HG03159 (cell line): Measurements from ENCODE around the gene BICDL2.

Experiments used
- ATAC-seq: cut with Tn5 transposase; IDR thresholded peaks from one replicate; pipeline ENCODE4 v1.9.1; 2021; ENCODE audit warnings: mild to moderate bottlenecking, moderate library complexity; ENCODE audit not compliant: unreplicated experiment

The BICDL2 gene

GRCh38 chr16:3013491-3013951 is 23.2 kb downstream of the BICDL2 start:
- no peak for ATAC-seq

GRCh38 chr16:3012828-3013420 is 23.8 kb downstream of the BICDL2 start, which contains the start of gene CLDN9:
Gene CLDN9, plus strand, starts transcription at chr16:3012923. Its CDS starts 440 bp downstream, at chr16:3013363.
- no peak for ATAC-seq

- no peak for ATAC-seq
Observed at GRCh38 chr16:3012246-3012645, 24.5 kb downstream of the BICDL2 start.

GRCh38 chr16:3010510-3010909 is 26.2 kb downstream of the BICDL2 start:
- no peak for ATAC-seq

GRCh38 chr16:3009568-3010390 is 27.0 kb downstream of the BICDL2 start:
- ATAC-seq: no peak

- no peak for ATAC-seq
Observed at GRCh38 chr16:3008690-3009037, 28.1 kb downstream of the BICDL2 start.

GRCh38 chr16:3007957-3008689 is 28.6 kb downstream of the BICDL2 start:
- no peak for ATAC-seq

GRCh38 chr16:3007059-3007956 is 29.4 kb downstream of the BICDL2 start:
- no peak for ATAC-seq

- no peak for ATAC-seq
Observed at GRCh38 chr16:3004781-3005284, 31.9 kb downstream of the BICDL2 start.

- peak; percentile 9 for ATAC-seq
Observed at GRCh38 chr16:3004319-3004718, 32.4 kb downstream of the BICDL2 start.

GRCh38 chr16:3003582-3004270 is 33.0 kb downstream of the BICDL2 start:
- ATAC-seq: peak; percentile 89

GRCh38 chr16:3001316-3001715 is 35.4 kb downstream of the BICDL2 start:
- ATAC-seq: no peak

- no peak for ATAC-seq
Observed at GRCh38 chr16:3000540-3000939, 36.2 kb downstream of the BICDL2 start.

- no peak for ATAC-seq
Observed at GRCh38 chr16:2999929-3000328, 36.8 kb downstream of the BICDL2 start.

GRCh38 chr16:2996298-2996697 is 40.4 kb downstream of the BICDL2 start:
- no peak for ATAC-seq

GRCh38 chr16:2992383-2993081 is 44.2 kb downstream of the BICDL2 start:
- ATAC-seq: no peak

GRCh38 chr16:2991566-2992261 is 45.0 kb downstream of the BICDL2 start:
- ATAC-seq: no peak

GRCh38 chr16:2990891-2991290 is 45.9 kb downstream of the BICDL2 start:
- no peak for ATAC-seq
